GM19351 (cell line): ENCODE data around the gene PLIN5.

ENCODE experiments used
- ATAC-seq: cut with Tn5 transposase; IDR thresholded peaks from one replicate; pipeline ENCODE4 v1.9.1; 2021; ENCODE audit warnings: mild to moderate bottlenecking, moderate library complexity; ENCODE audit not compliant: unreplicated experiment

PLIN5 gene

GRCh38 chr19:4523306-4524110 lies 11.5 kb downstream of the PLIN5 start:
- no peak for ATAC-seq

GRCh38 chr19:4522291-4523002 lies 12.6 kb downstream of the PLIN5 start:
- no peak for ATAC-seq

- ATAC-seq: no peak
Observed at GRCh38 chr19:4521888-4522242, 13.2 kb downstream of the PLIN5 start.

- no peak for ATAC-seq
Observed at GRCh38 chr19:4521170-4521887, 13.7 kb downstream of the PLIN5 start.

DNA sequence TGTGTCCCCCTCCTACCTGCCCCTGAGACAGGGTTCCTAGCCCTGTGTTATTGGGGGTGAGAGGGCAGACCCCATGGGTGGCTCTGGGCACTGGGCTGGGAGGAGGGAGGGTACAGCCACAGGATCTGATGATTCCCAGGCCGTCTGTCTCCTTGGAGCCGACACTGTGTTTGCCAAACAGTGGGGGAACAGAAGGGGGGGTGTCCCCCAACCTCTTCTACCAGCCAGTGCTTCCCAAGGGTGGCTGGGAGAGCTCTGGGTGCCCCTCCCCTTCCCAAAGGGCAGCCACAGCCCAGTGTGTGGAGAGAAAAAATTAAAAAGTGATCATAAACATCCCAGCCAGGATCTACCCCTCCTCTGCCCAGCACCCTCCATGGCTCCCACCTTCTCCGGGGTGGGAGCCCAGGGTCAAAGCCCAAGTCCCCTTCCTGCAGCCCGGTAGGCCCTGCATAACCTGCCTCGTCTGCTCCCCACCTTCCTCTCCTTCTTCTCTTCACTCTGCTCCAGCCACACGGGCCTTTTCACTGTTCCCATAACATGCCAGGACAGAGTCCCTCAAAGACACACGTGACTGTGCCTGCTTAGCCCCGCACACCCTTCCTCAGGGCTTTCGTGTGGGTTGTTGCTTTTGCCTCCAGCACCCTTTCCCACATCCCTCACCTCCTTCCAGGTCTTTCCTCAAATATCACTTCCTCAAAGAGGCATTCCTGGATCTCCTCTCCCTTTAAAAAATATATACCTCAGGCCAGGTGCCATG lies 15.3 kb downstream of the PLIN5 start:
- no peak for ATAC-seq

- no peak for ATAC-seq
Observed at GRCh38 chr19:4519172-4519496, 15.9 kb downstream of the PLIN5 start.

DNA sequence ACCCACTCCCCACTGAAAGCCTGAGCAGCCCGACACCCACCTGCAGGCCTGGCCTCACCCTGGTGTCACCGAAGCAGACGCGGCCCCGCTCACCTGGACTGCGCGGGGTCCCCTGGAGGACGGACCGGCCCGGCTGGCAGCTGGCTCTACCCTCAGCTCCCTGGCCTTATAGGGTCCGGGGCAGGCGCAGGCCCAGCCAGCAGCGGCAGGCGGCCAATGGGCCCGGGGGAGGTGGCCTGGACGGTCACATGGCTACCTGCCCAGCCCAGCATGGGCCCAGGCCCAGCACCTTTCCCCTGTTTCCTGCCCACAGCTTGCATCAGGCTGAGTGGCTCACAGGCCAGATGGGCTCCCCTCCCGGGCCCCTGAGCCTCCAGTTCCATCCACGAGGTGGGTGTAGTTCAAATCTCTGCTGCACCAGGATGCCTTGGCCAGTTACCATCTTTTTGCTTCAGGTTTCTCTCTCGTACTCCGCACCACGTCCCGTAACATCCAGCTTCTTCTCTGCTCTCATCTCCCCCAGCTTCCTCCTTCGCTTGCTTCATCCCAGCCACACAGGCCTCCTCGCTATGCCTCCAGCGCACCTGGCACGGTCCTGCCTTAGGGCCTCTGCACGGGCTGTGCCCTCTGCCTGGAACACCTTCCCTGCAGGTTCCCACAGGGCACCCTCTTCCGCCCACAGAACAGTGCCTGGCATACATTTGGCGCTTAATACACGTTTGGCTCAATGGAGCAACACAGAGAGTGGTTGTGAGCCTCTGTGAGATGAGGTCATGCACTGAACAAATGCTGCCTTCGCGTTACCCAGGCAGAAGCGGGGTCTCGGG lies 16.5 kb downstream of the PLIN5 start, which contains the start of gene PLIN4:
PLIN4 (minus strand) TSS at position 142 of the 827 bp plus-strand sequence. CDS start 214 bp downstream, outside the sequence.
- ATAC-seq: no peak

- no peak for ATAC-seq
Observed at GRCh38 chr19:4517451-4518057, 17.5 kb downstream of the PLIN5 start.

DNA sequence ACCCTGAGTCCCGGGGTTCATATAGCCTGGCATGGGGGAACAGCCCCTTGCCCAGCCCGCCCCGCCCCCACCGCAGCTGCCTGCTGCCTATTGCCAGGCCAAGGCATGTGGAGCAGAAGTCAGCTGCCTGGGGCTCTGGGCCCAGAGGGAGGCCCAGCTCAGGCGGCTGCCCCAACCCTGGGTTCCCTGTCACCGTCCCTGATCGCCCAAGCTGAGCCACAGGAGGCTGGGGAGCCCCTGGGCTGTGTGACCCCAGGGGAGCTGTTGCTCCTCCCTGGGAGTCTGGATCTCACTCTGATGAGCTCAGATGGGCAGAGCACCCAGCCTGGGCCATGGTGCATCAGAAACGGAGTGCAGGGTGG lies 18.1 kb downstream of the PLIN5 start:
- no peak for ATAC-seq

GRCh38 chr19:4516199-4516938 lies 18.7 kb downstream of the PLIN5 start:
- no peak for ATAC-seq

- no peak for ATAC-seq
Observed at GRCh38 chr19:4515732-4516131, 19.3 kb downstream of the PLIN5 start.

GRCh38 chr19:4513248-4513647 lies 21.8 kb downstream of the PLIN5 start:
- no peak for ATAC-seq

DNA sequence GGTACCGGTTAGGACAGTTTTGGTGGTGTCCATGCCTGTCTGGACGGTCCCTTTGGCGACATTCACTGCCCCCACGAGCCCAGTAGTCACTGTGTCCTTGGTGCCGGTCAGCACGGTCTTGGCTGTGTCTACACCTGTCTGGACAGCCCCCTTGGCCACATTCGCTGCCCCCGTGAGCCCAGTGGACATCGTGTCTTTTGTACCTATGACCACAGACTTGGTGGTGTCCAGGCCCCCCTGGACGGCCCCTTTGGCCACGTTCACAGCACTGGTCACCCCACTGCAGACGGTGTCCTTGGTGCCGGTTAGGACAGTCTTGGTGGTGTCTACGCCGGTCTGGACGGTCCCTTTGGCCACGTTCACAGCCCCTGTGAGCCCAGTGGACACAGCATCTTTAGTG lies 23.0 kb downstream of the PLIN5 start:
- no peak for ATAC-seq

GRCh38 chr19:4511300-4512054 lies 23.5 kb downstream of the PLIN5 start:
- ATAC-seq: no peak

- ATAC-seq: no peak
Observed at GRCh38 chr19:4510435-4511255, 24.4 kb downstream of the PLIN5 start.

- no peak for ATAC-seq
Observed at GRCh38 chr19:4508698-4509097, 26.3 kb downstream of the PLIN5 start.

- ATAC-seq: no peak
Observed at GRCh38 chr19:4507804-4508203, 27.2 kb downstream of the PLIN5 start.

DNA sequence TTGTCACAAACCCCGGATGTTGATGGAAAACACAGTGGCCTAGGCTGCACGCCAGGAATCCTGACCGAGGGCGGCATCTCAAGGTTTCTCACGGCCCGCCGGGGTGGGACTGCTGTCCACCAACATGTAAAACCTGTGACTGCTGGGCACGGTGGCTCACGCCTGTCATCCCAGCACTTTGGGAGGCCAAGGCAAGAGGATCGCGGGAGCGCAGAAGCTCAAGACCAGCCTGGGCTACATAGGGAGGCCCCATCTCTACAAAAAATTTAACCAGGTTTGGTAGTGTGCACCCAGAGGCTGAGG lies 27.9 kb downstream of the PLIN5 start:
- no peak for ATAC-seq
